ENCODE measurements around the gene PRKACB.

Gene PRKACB

DNA sequence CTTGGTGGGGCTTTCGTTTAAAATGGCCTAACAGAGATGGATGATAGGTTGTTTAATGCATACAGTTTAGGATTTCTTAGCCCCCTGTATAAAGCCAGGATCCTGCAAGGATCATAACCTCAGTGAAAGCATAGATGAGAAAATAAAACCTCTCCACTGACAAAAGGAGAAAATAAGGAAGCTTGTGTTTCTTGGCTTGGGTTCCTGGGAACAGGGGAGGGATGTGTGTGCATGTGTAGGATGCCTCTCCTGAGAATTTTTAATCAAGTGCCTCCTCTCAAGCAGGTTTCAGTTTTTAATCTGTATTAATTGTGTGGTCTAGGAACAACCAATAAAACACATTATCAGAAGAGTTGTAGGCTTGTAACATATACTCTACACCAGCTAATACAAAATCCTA, 26.1 kb downstream of the PRKACB start:
- TF ChIP-seq FOXP2 (optimal IDR thresholded peaks at IDR 0.05; ENCODE audit: borderline replicate concordance, extremely low read depth, extremely low read length, insufficient read depth) (no peak), TAF1 (IDR thresholded peaks at IDR 0.05; ENCODE audit: borderline replicate concordance, insufficient read depth, low read length) (no peak), POLR2AphosphoS5 (IDR thresholded peaks at IDR 0.05; ENCODE audit: low read depth, low read length) (no peak), SIN3A (IDR thresholded peaks at IDR 0.05; ENCODE audit: borderline replicate concordance, insufficient read depth, low read length) (no peak)
- TF ChIP-seq, protein P1, sequence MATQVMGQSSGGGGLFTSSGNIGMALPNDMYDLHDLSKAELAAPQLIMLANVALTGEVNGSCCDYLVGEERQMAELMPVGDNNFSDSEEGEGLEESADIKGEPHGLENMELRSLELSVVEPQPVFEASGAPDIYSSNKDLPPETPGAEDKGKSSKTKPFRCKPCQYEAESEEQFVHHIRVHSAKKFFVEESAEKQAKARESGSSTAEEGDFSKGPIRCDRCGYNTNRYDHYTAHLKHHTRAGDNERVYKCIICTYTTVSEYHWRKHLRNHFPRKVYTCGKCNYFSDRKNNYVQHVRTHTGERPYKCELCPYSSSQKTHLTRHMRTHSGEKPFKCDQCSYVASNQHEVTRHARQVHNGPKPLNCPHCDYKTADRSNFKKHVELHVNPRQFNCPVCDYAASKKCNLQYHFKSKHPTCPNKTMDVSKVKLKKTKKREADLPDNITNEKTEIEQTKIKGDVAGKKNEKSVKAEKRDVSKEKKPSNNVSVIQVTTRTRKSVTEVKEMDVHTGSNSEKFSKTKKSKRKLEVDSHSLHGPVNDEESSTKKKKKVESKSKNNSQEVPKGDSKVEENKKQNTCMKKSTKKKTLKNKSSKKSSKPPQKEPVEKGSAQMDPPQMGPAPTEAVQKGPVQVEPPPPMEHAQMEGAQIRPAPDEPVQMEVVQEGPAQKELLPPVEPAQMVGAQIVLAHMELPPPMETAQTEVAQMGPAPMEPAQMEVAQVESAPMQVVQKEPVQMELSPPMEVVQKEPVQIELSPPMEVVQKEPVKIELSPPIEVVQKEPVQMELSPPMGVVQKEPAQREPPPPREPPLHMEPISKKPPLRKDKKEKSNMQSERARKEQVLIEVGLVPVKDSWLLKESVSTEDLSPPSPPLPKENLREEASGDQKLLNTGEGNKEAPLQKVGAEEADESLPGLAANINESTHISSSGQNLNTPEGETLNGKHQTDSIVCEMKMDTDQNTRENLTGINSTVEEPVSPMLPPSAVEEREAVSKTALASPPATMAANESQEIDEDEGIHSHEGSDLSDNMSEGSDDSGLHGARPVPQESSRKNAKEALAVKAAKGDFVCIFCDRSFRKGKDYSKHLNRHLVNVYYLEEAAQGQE (IDR thresholded peaks at IDR 0.05; ENCODE audit: insufficient read depth in 1 of 2, low read depth in 2 of 2, low read length in 2 of 2), result no peak

- TF ChIP-seq FOXP2 (optimal IDR thresholded peaks at IDR 0.05; ENCODE audit: borderline replicate concordance, extremely low read depth, extremely low read length, insufficient read depth), result no peak
- TF ChIP-seq TAF1 (IDR thresholded peaks at IDR 0.05; ENCODE audit: borderline replicate concordance, insufficient read depth, low read length), result no peak
- TF ChIP-seq, protein P1 (IDR thresholded peaks at IDR 0.05; ENCODE audit: insufficient read depth in 1 of 2, low read depth in 2 of 2, low read length in 2 of 2), result no peak
Measured at GRCh38 chr1:84171481-84171880, 27.4 kb downstream of the PRKACB start.

DNA sequence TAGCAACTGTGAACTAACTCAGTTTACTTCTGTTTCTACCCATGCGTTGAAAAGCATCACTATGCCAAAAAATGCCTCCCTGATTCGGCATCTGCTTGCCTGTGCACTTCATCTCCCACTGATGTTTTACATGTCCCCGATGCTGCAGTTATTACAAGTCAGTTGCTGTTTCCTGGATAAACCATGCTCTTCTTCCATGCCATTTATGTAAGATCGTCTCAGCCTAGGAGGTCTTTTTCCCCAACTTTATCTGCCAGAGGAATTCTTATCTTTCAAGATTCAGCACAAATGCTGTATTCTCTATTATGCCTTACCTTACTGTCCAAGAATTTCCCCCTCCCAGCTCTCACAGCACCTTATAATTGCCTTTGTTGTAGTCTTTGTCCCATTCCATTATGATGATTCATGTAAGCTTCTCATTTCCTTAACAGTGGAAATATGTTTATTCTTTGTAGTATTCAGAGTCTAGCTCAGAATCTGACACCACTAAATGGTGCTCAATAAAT, 30.0 kb downstream of the PRKACB start:
- TF ChIP-seq TAF1 (IDR thresholded peaks at IDR 0.05; ENCODE audit: borderline replicate concordance, insufficient read depth, low read length) (no peak), SIN3A (IDR thresholded peaks at IDR 0.05; ENCODE audit: borderline replicate concordance, insufficient read depth, low read length) (no peak), POLR2AphosphoS5 (IDR thresholded peaks at IDR 0.05; ENCODE audit: low read depth, low read length) (no peak), FOXP2 (optimal IDR thresholded peaks at IDR 0.05; ENCODE audit: borderline replicate concordance, extremely low read depth, extremely low read length, insufficient read depth) (no peak)
- TF ChIP-seq, protein P1 (IDR thresholded peaks at IDR 0.05; ENCODE audit: insufficient read depth in 1 of 2, low read depth in 2 of 2, low read length in 2 of 2), result no peak

DNA sequence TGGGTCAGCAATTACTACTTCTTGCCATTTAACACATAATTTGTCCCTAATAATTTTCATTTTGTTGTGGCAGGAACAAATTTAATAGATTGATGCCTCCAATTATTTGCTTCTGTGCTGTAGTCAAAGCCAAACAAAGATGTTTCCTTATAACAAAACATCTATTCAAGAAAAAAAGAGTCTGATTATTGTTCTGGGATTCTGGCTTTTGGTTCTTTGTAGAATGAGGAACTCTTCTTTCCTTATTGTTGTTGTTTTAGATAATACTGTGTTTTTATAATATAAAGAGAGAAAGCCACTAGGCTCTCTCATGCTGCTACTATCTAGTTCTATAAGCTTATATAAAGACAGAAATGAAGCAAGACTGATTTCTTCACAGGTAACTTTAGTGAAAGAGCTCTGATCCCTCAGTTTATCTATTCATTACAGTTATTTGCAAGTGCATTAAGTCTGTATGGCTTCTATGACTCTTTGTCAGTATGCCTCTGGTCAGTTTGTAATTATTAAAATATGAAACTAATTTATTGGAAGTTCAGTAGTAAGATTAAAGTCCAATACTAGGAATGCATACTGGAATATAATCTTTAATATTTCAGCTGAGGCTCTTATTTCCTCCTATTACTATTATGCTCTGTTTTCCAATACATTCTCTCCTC, 37.4 kb downstream of the PRKACB start:
- TF ChIP-seq POLR2AphosphoS5 (IDR thresholded peaks at IDR 0.05; ENCODE audit: low read depth, low read length) (no peak), SIN3A (IDR thresholded peaks at IDR 0.05; ENCODE audit: borderline replicate concordance, insufficient read depth, low read length) (no peak), TAF1 (IDR thresholded peaks at IDR 0.05; ENCODE audit: borderline replicate concordance, insufficient read depth, low read length) (no peak), FOXP2 (optimal IDR thresholded peaks at IDR 0.05; ENCODE audit: borderline replicate concordance, extremely low read depth, extremely low read length, insufficient read depth) (no peak)
- TF ChIP-seq, protein P1 (IDR thresholded peaks at IDR 0.05; ENCODE audit: insufficient read depth in 1 of 2, low read depth in 2 of 2, low read length in 2 of 2), result no peak
